HG03025 (cell line): ENCODE data around the gene PRODH2.

Source experiments
- ATAC-seq: cut with Tn5 transposase; IDR thresholded peaks from one replicate; pipeline ENCODE4 v1.9.1; 2021; ENCODE audit warnings: mild to moderate bottlenecking, moderate library complexity; ENCODE audit not compliant: unreplicated experiment, low FRiP score

PRODH2 gene

GRCh38 chr19:35812220-35813042 lies at the start of gene PRODH2:
PRODH2 (minus strand) TSS chr19:35812845; CDS start chr19:35812805, 40 bp downstream.
- ATAC-seq: no peak

DNA sequence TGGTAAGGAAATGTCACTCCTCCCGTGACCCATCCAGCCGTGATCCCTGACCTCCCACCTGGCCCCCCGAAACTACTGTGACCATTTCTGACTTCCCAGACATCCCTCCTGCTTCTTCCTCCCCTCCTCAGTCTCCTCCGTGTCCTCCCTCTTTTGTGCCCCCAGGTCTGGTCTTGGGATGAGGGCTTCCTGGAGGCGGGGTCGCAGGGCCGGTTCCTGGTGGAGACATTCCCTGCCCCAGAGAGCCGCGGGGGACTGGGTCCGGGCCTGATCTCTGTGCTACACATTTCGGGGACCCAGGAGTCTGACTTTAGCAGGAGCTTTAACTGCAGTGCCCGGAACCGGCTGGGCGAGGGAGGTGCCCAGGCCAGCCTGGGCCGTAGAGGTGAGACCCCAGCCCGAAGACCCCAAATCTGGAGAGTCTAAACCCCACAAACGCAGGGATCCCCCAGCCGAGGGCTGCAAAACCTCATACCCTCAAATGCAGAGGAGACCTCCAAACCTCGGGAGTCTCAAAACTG lies 49.1 kb upstream of the PRODH2 start:
- no peak for ATAC-seq

GRCh38 chr19:35860818-35861639 lies 48.4 kb upstream of the PRODH2 start:
- ATAC-seq: no peak

DNA sequence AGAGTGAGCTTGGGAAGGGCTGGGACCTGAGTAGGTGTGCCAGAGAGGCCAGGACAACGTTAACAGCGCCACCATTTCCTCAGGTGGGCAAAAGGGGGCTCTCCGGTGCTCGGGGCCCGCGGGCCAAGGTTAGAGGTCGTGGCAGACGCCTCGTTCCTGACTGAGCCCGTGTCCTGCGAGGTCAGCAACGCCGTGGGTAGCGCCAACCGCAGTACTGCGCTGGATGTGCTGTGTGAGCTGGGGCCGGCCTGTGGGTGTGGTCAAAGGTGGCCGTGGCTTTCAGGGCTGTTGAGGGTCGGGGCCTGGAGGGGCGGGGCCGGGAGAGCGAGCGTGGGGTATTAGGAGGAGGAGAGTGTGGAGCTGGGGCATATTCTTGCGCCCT lies 47.8 kb upstream of the PRODH2 start:
- ATAC-seq: no peak

DNA sequence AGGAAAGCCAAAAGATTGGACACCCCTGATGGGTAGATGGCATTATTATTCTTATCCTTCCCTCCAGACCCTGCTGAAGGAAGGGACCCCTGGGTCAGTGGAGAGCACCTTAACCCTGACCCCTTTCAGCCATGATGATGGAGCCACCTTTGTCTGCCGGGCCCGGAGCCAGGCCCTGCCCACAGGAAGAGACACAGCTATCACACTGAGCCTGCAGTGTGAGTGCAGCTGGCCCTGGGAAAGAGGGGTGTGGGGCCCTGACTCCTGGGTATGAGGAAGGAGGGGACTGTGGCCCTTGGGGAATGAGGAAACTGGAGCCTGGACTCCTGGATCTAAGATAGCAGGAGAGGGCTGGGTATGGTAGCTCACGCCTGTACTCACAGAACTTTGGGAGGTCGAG lies 46.8 kb upstream of the PRODH2 start:
- no peak for ATAC-seq

GRCh38 chr19:35858311-35858710 lies 45.7 kb upstream of the PRODH2 start:
- no peak for ATAC-seq

DNA sequence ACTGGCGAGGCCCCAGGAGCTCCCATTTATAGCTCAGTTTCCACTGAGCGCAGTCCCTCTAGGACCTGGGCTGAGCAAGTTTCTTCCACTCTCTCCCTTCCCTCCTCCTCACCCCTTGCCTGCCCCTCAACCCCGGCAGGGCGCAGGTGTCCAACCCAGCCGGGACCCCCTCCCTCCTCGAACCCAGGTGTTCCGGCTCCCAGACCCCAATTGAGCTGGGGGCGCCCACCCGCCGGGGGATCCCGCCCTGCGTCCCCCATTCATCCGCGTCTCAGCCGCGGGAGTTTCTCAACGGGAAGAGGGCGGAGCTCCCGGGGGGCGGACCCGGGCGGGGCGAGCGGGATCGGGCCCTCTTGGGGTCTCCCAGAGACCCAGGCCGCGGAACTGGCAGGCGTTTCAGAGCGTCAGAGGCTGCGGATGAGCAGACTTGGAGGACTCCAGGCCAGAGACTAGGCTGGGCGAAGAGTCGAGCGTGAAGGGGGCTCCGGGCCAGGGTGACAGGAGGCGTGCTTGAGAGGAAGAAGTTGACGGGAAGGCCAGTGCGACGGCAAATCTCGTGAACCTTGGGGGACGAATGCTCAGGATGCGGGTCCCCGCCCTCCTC lies 44.0 kb upstream of the PRODH2 start, which contains the start of gene KIRREL2:
KIRREL2 (plus strand) TSS at position 366 of the 604 bp plus-strand sequence; CDS start at position 575, 209 bp downstream.
- no peak for ATAC-seq

GRCh38 chr19:35853038-35853756 lies 40.6 kb upstream of the PRODH2 start:
- no peak for ATAC-seq

GRCh38 chr19:35852029-35852780 lies 39.6 kb upstream of the PRODH2 start, which contains the start of gene NPHS1:
NPHS1 (minus strand) TSS chr19:35852504; CDS start chr19:35851837, 667 bp downstream.
- no peak for ATAC-seq

DNA sequence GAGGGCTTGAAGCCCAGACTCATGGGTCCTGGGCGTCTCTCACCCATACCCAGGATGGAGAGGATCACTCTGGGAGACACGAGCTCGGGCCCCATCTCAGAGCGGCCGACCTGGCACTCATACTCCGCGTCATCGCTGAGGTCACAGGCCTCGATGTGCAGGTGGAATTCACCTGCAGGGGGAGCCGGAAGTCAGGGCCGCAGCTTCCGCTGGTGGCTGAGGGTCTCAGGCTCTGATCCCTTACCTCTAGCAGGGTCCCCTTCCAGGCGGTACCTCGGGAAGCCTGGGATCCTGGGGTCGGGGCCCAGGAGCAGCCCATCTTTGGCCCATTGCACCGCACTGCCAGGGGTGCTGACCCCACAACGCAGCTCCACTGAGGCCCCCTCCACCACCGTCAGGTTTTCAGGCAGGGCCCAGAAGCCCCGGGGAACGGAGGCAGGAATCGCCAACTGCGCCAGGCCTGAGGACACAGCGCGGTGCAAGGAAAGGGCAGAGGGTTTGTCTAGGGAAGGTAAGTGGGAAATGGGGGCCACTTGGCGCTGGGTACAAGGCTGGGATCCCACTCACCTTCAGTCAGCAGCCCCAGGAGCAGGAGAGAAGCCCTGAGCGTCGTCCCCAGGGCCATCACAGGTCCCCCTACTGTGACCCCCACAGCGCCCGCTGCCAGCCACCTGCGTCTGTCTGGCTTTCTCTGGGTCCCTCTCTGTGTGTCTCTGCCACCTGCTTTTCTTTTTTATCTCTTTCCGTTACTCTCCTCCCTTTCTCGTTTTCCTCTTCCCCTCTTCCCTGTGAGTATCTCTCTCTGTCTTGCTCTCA lies 38.8 kb upstream of the PRODH2 start:
- ATAC-seq: no peak

DNA sequence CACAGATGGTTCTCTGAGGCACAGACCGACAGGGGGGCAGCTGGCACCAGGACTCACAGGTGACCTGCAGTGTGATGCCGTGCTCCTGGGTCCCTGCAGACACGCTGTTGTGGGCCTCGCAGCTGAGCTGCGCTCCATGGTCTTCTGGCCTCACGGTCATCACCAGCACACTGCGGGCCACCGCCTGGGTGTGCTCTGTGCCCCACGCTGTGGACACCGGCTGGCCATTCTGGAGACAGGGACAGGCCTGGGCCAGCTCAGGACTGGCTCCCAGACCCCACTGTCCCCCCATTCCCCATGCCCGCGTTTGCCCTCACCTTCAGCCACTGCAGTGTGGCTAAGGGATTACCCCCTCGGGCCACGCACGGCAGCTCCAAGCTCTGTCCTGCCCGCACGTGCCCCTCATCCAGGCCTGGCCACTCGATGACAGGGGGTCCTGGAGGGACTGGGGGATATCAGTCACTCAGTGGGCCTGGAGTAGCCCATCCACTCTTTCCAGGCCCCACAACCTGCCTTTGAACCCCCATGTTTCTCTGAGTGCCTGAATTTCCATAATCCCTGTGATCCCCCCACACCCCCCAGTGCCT lies 36.4 kb upstream of the PRODH2 start:
- ATAC-seq: no peak

DNA sequence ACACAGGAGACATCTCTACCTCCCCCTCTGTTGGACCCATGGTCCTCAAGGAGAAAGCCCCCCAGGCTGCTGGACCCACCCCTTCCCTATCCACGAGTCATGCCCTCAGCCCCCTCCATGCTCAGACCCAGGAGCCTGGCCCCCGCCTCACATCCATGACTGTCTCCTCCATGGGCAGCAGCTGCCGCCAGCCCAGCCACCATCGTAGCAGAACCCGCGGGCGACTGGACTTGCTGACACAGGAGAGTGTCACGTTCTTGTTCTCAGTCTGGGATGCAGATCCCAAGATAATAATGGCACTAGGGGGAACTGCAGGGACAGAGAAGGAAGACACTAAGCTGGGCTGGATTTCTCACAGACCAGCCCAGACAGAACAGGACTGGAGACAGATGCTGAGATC lies 35.8 kb upstream of the PRODH2 start:
- ATAC-seq: no peak

DNA sequence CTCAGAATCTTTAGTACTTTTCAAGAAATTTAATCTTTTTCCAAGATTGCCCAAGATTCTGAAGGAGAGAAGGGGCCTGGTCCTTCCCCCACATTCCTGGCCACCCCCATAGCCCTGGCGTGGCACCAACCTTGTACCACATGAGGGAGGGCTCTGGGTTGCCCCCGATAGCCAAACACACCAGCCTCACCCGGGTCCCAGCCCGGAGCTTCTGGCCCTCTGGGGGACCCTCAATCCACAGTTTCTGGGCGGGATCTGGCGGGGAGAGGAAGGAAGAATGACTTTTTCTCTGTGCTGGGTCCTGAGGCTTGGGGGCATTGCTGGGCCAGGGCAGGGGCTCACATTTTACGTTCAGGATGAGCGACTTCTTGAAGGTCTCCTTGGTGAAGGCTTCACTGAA lies 35.3 kb upstream of the PRODH2 start:
- no peak for ATAC-seq

GRCh38 chr19:35846038-35846668 lies 33.5 kb upstream of the PRODH2 start:
- ATAC-seq: no peak

GRCh38 chr19:35845215-35846037 lies 32.8 kb upstream of the PRODH2 start:
- no peak for ATAC-seq

GRCh38 chr19:35844482-35845214 lies 32.0 kb upstream of the PRODH2 start:
- ATAC-seq: no peak
